Gastroesophageal sphincter (tissue), 4 donors: ENCODE results near the gene CHSY3. TPM values are rescaled to one million over a fixed set of nuclear protein-coding genes. Genes with fewer than 3 reads are reported as not detected.

Source experiments
- ATAC-seq: fragments of 150-250 bp; one replicate; pipeline ENCODE4 v1.9.1; 2016; ENCODE audit warnings: mild to moderate bottlenecking, moderate library complexity
- H3K27ac ChIP-seq, 4 donors: fragments of 200-600 bp; sonication (generic) in 3 of 4; 1 replicate in 3 of 4; 2 replicates in 1 of 4; pipeline ENCODE4 v1.5.1; 2016 to 2019
- H3K27me3 ChIP-seq: fragments of 200-600 bp; sonication (generic); one replicate; pipeline ENCODE4 v1.5.1; 2019
- H3K36me3 ChIP-seq, 2 donors: fragments of 200-600 bp; sonication (generic); one replicate each; pipeline ENCODE4 v1.5.1; 2019; ENCODE audit warnings: control low read depth in 1 of 2
- H3K4me1 ChIP-seq, 3 donors: fragments of 200-600 bp; sonication (generic); 1 replicate in 2 of 3; 2 replicates in 1 of 3; pipeline ENCODE4 v1.5.1; 2016 to 2019; ENCODE audit warnings: control low read depth in 2 of 3
- H3K4me3 ChIP-seq, 2 donors: fragments of 200-600 bp; sonication (generic); one replicate each; pipeline ENCODE4 v1.5.1; 2019; ENCODE audit warnings: mild to moderate bottlenecking in 1 of 2, moderate library complexity in 1 of 2
- H3K9me3 ChIP-seq, 3 donors: fragments of 200-600 bp; sonication (generic); one replicate each; pipeline ENCODE4 v1.5.1; 2017 to 2019; ENCODE audit warnings: control low read depth in 2 of 3
- CTCF ChIP-seq, 4 experiments: fragments of 200-600 bp in 2 of 4; fragments of 450-650 bp in 2 of 4; sonication (generic) in 1 of 4; IDR thresholded peaks; one replicate each; pipeline ENCODE4 v1.5.1; 2017 to 2019; ENCODE audit warnings: antibody characterized with exemption in 4 of 4, mild to moderate bottlenecking in 2 of 4, moderate library complexity in 2 of 4
- EP300 ChIP-seq: sonication (generic); formaldehyde crosslinking; IDR thresholded peaks from one replicate; pipeline ENCODE4 v1.6.1; 2017; ENCODE audit warnings: antibody characterized with exemption, mild to moderate bottlenecking
- POLR2A ChIP-seq, 2 donors: fragments of 450-650 bp; IDR thresholded peaks; one replicate each; pipeline ENCODE4 v1.6.1; 2017; ENCODE audit warnings: antibody characterized with exemption in 2 of 2, mild to moderate bottlenecking in 2 of 2, moderate library complexity in 1 of 2
- POLR2AphosphoS5 ChIP-seq: sonication (generic); formaldehyde crosslinking; IDR thresholded peaks from one replicate; pipeline ENCODE4 v1.6.1; 2017; ENCODE audit warnings: antibody characterized with exemption
- WGBS, 2 donors: methylation state at CpG; one replicate each; pipeline ENCODE4 v1.1.5; 2018; ENCODE audit warnings: low coverage in 1 of 2; 5-methylcytosine and 5-hydroxymethylcytosine counted together
- total RNA-seq, 4 donors: library from RNA; depleted of rRNA; stranded (reverse); fragments of >200 nt; gene quantifications; one replicate each; pipeline ENCODE4 v1.1.0, GENCODE V29; 2016

Gene CHSY3
- total RNA-seq, 4 donors from 2014 or later, result 0.78 to 3.4 (median 2.8) TPM

- Histone ChIP-seq H3K27ac (no peak overlapping the region), H3K27me3 (no peaks in the 10 kb centered on the region), H3K9me3 (no peaks in the 10 kb centered on the region), H3K36me3 (no peaks in the 10 kb centered on the region), H3K4me3 (no peak overlapping the region), H3K4me1 (no peaks in the 10 kb centered on the region)
- TF ChIP-seq POLR2A (IDR thresholded peaks at IDR 0.05) (no peak), EP300 (no peak), POLR2AphosphoS5 (no peak), CTCF (IDR thresholded peaks at IDR 0.05) (no peak)
- ATAC-seq, result no peak
- WGBS, 2 donors, result 29 to 55% methylated on average over 3 of the region's 3 CpGs
Measured at GRCh38 chr5:130066644-130067043, 162.4 kb downstream of the CHSY3 start.

- Histone ChIP-seq H3K36me3 (no peaks in the 10 kb centered on the region), H3K27me3 (no peaks in the 10 kb centered on the region), H3K4me1 (no peaks in the 10 kb centered on the region), H3K9me3 (no peaks in the 10 kb centered on the region), H3K27ac (no peak overlapping the region), H3K4me3 (no peak overlapping the region)
- TF ChIP-seq EP300 (no peak), CTCF (IDR thresholded peaks at IDR 0.05) (no peak), POLR2AphosphoS5 (no peak), POLR2A (IDR thresholded peaks at IDR 0.05) (no peak)
- ATAC-seq, result no peak
Measured at GRCh38 chr5:130067364-130067763, 163.1 kb downstream of the CHSY3 start.

GRCh38 chr5:130068101-130068500, 163.8 kb downstream of the CHSY3 start:
- WGBS, 2 donors, result 84% methylated on average over 1 of the region's 1 CpG; no CpG with 5 or more reads in 1 of the 2 donors
- Histone ChIP-seq H3K27me3 (no peaks in the 10 kb centered on the region), H3K4me3 (no peak overlapping the region), H3K36me3 (no peaks in the 10 kb centered on the region), H3K9me3 (no peaks in the 10 kb centered on the region), H3K27ac (no peak overlapping the region), H3K4me1 (no peaks in the 10 kb centered on the region)
- TF ChIP-seq POLR2AphosphoS5 (no peak), EP300 (no peak), POLR2A (IDR thresholded peaks at IDR 0.05) (no peak), CTCF (IDR thresholded peaks at IDR 0.05) (no peak)
- ATAC-seq, result no peak

GRCh38 chr5:130068988-130069387, 164.7 kb downstream of the CHSY3 start:
- no peak overlapping the region for H3K27ac ChIP-seq

More at GRCh38 chr5:130068988-130069387, 164.7 kb downstream of the CHSY3 start:
- no peaks in the 10 kb centered on the region for H3K36me3 ChIP-seq
- WGBS, 2 donors, result 92 to 100% methylated on average over 1 of the region's 1 CpG
- TF ChIP-seq POLR2AphosphoS5 (no peak), CTCF (IDR thresholded peaks at IDR 0.05) (no peak), EP300 (no peak), POLR2A (IDR thresholded peaks at IDR 0.05) (no peak)
- H3K9me3 ChIP-seq, result no peaks in the 10 kb centered on the region
- H3K4me1 ChIP-seq, result no peaks in the 10 kb centered on the region
- no peaks in the 10 kb centered on the region for H3K27me3 ChIP-seq
- H3K4me3 ChIP-seq, result no peak overlapping the region
- ATAC-seq, result no peak
